HG03066 (cell line): ENCODE results near the gene CAPN8.
A peak's percentile ranks its signal among the peaks of the same experiment; 100 is the strongest.

Experiments used
- ATAC-seq: cut with Tn5 transposase; IDR thresholded peaks from one replicate; pipeline ENCODE4 v1.9.1; 2021; ENCODE audit warnings: low read depth; ENCODE audit not compliant: unreplicated experiment

The CAPN8 gene

DNA sequence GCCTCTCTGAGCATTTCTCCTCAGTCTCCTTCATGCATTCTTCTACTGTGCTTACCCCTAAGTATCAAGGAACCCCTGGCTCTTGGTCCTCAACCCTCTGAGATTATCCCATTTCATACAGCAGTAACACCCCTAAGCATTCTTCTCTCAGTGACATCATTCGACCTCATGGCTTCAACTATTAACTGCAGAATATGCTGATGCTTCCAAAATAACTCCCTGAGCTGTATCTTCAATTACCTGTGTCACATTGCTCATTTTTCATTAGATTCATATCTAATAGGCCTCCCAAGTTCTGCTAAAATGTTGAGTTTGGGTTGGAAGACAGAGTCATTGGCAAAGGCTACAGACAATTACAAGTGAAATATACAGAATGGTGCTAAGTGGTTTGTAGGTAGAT, 7.5 kb downstream of the CAPN8 start:
- no peak for ATAC-seq

DNA sequence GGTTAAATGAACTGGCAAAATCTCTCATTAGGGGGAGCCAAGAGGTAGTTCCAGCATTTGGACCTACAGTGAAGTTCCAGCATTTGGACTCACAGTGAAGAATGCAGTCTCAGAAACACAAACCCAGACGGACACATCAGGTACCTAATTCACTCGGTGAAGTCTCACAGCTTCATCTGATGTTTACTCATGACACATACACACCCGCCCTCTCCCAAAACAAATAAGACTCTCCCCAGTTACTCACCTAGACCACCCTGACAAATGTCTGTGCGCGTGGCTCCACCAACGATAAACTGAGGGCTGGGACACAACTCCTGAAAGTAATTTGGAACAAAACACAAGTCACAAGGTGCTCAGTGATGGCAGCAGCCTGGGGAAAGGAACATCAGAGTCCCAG, 11.4 kb downstream of the CAPN8 start:
- ATAC-seq: no peak

DNA sequence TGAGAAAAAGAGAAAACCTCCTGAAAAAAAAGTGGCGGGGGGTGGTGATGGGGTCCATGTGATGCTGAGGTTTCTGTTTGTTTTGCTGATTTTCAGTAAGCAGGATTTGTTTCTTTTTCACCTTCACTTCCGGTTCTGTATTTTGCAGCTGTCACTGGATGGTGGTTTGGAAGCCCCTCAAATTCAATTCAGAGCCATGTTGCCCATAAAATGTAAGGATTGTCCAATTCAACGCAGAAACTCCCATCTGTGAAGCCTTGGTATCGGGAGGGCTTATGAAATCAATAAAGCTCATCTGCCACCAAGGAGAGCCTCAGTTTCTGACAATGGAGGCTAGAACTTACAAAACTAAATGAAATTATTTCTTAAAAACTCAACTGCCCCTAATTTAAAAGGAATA, 12.1 kb downstream of the CAPN8 start:
- ATAC-seq: no peak

DNA sequence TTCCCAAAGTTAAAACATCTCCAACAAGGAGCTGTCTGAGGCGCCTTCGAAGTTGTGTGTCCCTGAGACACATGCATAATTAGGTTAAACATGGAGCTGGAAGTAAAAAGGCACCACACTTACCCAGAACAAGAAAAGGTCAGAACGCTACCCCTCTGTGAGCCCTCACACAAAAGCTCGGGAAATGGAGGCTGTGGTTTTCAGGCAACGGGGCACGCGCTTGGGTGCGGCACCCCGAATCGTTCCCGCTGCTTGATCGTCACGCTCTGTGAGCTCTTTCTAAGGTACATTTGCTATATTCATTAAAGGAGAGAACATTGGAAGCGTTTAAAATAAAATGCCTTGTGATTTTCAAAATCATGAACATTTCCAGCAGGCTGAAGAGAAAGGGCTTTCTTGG, 12.5 kb downstream of the CAPN8 start:
- ATAC-seq: no peak

DNA sequence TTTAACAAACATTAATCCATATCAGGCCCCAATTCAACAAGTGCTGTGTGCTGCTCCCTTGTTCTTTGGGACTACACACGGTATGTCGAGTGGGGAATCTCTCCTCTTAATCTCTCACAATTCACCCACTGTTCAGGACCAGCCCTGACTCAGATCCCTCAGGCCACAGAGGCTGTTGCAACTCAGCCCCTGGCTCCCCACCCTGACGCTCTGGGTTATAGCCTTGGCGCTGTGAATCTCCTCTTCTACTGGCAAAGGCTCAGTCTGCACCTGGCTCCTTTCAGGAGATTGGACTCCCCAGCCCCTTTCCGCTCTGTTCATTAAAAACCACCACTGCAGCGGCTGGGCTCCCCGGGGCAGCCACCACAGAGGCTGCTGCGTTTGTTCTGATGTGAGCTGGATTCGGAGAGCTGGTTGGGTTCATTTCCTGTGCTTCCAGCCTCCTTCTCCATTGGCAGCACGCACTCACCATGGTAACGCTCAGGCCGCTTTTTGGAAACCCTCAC, 13.0 kb downstream of the CAPN8 start:
- ATAC-seq: no peak

DNA sequence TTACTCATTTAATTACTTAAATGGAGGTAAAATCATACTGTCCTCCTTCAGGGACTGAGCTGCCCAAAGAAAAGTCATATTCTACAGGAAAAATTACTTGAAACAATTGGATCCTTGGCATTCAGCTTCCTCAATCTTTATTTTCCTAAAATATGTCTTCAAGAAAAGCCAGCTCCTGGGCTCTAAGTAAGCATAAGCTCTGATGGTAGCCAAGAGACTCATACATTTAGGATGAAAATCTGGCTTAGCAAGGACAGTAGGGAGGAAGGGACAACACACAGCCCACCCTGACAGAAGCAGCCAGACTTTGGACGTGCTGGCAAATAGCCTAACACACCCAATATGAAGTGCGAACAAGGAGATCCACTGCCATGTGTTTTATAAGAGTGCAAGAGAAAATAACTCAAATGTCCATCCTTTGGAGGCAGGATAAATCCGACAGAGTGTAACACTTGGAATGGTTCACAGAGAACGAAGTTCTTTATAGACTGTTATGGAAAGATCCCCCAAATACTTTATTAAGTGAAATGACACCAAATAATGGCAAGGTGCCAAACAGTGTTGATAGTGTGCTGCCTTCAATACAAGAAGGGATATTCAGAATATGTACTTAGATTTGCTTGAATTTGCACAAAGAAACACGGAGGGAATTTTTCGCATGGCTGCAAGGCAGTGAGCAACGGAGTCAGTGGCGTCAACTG, 14.1 kb downstream of the CAPN8 start:
- ATAC-seq: no peak

DNA sequence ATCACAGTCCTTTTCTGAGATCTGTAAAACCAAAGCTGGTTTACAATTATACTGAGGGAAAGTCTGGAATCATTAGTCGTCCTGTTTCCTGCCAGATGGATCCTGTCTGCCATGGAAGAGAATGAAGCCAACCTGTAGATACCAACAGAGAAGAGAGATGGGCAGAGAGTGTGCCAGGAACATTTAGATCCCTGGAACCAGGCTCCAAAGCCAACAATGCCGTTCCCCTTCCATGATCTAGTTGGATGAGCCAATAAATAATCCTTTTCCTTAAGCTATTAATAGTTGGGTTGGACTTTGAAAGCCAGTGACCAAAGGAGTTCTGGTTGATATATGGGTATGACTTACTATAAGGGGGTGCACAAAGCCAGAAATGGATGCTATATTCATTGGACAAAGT, 15.0 kb downstream of the CAPN8 start:
- no peak for ATAC-seq

DNA sequence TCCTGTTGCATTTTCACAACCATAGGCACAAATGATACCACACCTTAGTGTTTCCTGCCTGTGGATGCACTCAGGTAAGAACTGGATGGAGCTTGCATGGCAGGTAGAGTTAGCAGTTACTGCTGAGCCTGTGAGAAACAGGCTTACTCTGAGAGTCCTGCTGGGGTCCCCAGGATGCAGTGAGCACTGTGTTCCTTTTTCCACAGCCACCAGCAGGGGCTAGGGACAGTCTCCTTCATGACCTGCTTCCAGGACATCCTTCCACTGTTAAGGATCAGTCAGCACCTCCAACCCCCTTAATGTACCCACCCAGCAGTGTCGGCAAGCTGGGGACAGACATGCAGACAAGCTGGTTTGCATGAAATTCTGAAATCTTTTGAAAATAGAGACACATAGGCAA, 16.3 kb downstream of the CAPN8 start:
- ATAC-seq: no peak

DNA sequence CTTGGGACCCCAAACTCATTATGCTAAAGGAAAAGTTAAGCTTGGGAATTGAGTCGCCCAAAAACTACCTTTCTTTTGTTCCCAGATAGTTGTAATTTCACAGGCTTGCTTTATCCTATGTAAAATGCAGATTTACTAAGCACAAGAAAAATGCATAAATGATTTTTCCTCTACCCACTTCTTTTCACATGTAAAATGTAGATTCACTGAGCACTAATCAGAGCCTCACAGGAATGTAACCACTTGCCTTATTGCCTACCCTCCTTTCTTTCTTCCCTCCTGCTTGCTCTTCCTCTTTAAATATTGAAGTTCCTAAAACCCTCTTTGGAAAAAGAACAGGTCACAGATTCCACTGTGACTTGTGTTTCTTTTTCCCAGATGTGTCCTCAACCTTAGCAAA, 18.3 kb downstream of the CAPN8 start:
- ATAC-seq: no peak

DNA sequence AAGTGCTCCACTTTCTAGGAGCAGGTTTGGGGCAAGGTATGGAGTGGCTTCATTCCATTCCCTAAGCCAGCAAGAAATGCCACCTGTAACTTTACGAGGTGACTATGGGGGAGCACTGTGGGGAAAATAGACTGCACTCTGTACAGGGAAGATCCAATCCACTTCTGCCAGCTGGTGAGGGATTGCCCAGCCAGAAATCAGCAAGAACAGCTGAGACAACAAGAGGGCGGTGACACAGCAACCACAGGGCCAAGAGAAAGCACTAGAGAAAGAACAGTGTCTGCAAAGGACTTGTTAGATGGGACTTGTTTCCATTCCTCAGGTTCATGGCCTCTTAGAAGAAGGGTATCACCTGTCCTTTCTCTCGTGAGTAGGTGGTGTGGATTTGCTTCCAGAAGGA, 19.6 kb downstream of the CAPN8 start:
- no peak for ATAC-seq

DNA sequence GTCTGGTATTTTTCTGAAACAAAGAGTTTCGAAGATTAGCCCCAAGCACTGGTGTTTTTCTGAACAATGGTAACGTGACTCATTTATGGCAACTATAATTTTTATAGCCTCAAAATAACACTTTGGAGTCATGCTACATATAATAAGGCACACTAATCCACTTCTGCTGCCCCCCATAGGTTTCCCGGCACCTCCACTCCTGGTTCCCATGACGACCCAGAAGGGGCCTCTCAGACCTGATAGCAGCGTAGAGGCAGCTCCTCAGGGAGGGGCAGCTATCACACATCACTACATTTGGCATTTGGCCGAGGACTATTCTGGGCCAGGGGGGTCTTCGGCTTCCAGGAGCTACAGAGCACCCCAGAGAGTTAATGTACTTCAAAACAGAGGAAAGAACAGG, 23.3 kb downstream of the CAPN8 start:
- no peak for ATAC-seq

DNA sequence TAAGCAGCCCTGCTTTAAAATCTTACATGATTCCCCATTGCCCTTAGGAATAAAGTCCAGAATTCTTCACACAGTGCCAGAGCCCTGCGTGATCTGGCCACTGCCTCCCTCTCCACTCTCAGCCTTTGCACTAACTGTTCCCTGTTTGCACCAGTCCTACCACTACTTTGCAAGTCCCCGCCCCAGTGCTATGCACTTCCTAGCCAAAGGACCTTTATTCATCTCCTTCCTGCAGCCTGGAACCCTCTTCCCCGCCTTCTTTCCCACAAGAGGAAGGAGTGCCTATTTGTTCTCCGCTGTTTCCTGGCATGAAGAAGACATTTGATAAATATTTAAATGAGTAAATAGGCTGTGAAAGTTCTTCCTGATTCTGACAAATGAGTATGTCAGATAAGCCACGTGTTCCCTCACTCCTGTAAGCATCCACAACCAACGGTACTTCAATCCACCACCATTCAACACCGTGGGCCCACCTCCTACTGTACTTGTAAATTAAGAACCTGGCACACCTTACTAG, 23.9 kb downstream of the CAPN8 start:
- no peak for ATAC-seq

DNA sequence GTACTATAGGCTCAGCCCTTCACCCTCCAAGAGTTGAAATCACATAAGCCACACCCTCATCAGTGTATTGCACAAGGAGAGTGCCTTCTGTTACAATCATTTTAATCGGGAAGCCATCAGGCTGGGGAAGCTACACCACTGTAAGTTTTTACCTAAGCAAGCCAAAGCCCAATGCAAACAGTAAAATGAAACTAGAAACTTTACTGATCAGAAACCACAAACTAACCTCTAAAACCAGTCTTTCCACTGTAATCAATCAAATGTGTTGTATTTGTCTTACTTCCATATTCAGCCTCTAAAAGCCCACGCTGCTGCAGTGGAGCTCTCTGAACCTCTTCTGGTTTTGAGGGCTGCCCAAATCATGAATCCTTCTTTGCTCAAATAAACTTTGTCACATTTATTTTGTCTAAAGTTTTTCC, 26.2 kb downstream of the CAPN8 start:
- ATAC-seq: no peak

DNA sequence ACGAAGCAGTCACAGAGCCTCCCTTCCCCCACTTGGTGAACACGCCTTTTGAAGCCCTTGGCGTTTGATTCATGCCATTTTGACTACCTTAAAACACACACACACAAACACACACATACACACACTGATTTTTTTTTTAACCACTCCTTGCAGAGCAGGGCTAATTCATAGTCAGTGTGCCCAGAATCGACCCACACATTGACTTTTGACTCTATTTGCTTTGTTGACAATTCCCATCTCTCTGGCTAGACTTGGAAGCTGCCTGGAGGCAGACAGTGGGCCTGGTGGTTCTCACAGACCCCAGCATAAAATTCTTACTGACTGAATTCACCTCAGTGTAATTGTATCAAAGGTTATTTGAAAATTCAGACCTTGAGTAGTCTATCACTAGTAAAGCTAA, 30.3 kb downstream of the CAPN8 start:
- no peak for ATAC-seq

DNA sequence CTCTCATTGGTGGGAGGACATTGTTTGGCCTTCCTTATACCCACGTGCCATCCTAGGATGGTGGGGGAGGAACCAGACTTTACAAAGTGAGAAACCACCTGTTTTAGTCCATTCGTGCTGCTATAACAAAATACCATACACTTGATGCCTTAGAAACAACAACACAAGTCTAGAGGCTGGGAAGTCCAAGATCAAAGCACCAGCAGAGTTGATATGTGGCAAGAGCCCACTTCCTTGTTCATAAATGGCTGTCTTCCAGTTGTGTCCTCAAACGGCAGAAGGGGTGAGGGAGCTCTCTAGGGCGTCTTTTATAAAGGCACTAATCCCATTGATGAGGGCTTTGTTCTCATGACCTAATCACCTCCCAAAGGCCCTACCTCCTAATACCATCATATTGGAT, 31.1 kb downstream of the CAPN8 start:
- ATAC-seq: no peak

DNA sequence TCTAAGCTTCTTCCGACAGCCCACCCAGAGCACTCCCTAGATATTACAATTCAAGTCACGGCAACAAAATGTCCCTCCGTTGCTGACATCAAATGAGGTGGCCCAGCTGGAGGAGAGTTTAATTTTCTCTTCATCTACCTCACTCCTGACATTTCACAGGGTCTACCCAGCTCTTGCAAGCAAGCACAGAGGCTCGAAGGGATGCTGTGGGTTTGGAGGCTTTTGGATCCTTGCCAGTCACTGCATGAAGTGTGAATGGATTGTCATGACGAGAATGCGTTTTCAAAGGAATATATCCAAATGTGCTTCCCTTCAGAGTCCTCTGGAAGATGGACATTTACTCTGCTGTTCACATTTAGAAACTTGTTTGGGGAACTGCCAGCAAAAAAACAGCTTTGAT, 33.5 kb downstream of the CAPN8 start:
- no peak for ATAC-seq

DNA sequence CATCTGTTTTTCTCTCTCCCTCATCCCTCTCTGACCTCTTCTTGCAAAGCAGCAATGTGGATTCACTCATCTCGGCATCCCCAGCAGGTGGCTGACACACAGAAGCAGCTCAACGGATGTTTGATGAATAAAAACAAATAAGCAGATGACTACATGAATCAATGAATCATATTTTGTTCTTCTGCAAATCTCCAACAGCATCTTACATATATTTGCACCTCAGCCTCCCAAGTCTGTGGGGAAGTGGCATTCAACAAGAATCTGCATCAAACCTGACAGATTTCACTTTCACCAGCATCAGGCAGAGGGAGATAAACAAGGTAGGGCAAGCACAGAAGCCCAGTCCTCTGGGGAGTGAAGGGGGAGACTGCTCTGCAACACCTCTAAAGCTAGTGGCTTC, 34.0 kb downstream of the CAPN8 start:
- no peak for ATAC-seq

DNA sequence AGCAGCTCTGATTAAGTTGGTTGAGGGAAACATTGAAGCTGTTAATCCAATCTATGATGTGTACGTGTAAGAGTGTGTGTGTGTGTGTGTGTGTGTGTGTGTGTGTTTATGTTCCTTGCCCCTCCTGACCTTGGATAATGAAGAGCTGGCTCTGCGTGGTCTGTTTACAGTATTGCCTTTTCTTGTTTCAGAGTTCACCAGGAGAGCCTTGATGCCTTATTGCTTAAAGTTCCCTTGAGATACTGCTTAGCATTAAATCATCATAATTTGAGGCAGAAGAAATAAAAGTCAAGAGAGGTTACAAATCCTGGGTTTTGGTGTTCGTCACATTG, 36.4 kb downstream of the CAPN8 start:
- ATAC-seq: no peak

DNA sequence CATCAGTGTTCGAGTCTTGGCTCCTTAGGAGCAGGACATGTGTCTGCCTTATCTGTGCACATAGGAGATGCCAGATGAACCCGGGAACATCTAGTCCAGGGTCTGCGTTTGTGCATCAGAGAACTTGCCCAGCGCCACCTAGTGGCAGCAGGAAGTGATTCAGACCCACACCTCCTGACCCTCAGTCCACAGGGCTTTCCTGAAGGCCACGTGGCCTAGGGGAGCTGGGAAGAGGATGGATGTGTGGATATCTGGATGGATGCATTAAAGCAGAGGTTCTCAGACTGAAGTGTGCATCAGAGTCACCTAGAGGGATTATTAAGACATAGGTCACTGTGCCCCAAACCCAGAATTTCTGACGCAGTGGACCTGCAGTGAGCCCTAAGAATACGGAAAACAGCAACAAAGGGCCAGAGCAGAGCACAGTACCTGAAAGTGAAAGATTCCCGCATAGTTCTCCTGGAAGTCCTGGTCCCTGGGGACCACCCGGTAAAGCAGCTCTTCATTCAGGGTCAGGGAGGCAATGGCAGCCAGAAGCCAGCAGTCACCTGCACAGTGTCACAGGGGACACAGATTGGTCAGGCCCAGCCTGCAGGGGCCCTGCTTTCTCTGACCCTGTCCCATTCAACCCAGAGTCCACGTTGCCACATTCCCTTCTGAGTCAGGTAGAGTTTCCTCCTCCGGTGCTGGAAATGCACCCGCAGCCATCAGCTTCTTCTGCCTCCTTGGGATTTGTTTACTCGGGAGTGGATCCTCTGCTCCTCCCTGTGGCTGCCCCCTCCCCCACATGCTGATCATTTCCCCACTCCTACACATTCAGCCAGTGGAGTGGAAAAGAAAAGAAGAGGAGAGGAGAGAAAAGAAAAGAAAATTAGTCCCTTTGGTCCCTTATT, 37.0 kb downstream of the CAPN8 start:
- no peak for ATAC-seq

DNA sequence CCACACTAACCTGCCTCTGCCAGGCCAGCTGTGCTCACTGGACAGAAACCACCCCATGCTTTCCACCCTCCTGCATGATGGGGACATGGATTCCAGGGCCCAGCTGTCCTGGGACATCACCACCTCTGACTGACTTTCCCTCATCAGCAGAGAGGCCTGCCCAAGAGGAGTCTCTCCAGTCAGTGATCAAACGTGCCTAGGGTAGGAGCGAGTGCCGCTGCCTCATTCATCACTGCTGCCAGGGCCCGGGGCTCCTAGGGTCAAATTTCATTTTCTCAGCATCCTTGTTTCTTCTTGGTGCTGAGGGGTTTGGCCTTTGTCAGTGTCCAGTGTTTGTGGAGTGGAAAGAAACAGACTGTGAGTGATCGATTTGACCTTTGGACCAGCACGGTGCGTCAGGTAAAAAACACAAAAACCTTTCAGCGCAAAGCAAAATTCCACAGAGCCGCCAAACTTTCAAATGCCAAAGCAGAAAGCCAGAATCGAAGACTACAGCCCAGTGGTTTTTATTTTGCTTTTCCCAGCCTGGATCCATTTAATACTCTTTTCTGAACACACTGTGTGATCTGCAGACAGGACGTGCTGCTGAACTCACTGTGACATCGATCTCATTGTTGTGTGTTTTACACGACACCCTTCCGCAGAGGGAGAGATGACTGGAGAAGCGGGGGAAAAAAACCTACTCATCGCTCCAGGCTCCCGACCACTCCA, 43.2 kb downstream of the CAPN8 start:
- ATAC-seq: no peak

DNA sequence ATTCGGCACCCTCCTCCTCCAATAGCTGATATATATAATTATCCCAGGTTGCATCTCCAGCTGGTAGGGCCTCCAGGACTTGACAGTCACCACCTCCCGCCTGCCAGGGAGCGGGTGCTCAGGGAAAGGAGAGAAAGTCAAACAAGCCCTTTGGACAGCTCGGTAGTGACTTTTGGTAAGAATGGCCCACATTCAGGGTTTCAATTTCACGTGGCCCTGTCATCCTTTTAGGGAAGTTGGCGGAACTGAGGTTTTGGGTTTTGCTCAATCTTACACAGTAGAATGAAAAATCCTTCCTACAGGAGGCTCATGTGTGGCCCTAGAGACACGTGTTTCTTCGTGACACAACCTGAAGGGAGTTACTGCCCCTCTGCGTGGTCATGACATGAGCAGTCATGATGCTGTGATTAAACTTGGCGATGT, 44.2 kb downstream of the CAPN8 start:
- peak; percentile 71 for ATAC-seq
